Mucosa of gallbladder (tissue), 1 donor: Measurements from ENCODE around the gene ARNT2. TPM values are rescaled to one million over a fixed set of nuclear protein-coding genes. Genes with fewer than 3 reads are reported as not detected.

Source experiments
- DNase-seq: peaks from one replicate; pipeline ENCODE4 v3.0.0-alpha.2; 2020; ENCODE audit warnings: low spot score
- total RNA-seq: library from RNA; stranded (reverse); gene quantifications from one replicate; pipeline ENCODE4 v1.2.1, GENCODE V29; 2021
- donor health status: DM: no; HTN: no; CAD: no.

The ARNT2 gene
- total RNA-seq, 1 donor from 2014 or later: 6.6 TPM

GRCh38 chr15:80594091-80594889 is 190.1 kb downstream of the ARNT2 start:
- no peak for DNase-seq

GRCh38 chr15:80595396-80595795 is 191.2 kb downstream of the ARNT2 start:
- DNase-seq: no peak

GRCh38 chr15:80596521-80596976 is 192.4 kb downstream of the ARNT2 start:
- DNase-seq: peak; percentile 62

GRCh38 chr15:80597076-80597475 is 192.9 kb downstream of the ARNT2 start:
- no peak for DNase-seq

- DNase-seq: no peak
Observed at GRCh38 chr15:80599359-80599758, 195.2 kb downstream of the ARNT2 start.

GRCh38 chr15:80600626-80601025 is 196.4 kb downstream of the ARNT2 start:
- DNase-seq: no peak

- DNase-seq: no peak
Observed at GRCh38 chr15:80601256-80601655, 197.1 kb downstream of the ARNT2 start.

- no peak for DNase-seq
Observed at GRCh38 chr15:80604583-80605575, 200.7 kb downstream of the ARNT2 start.

- DNase-seq: no peak
Observed at GRCh38 chr15:80605591-80606150, 201.5 kb downstream of the ARNT2 start.

GRCh38 chr15:80606511-80607071 is 202.4 kb downstream of the ARNT2 start:
- DNase-seq: no peak

GRCh38 chr15:80607287-80607980 is 203.3 kb downstream of the ARNT2 start:
- DNase-seq: no peak

GRCh38 chr15:80608688-80609087 is 204.5 kb downstream of the ARNT2 start:
- DNase-seq: no peak

- no peak for DNase-seq
Observed at GRCh38 chr15:80609091-80609490, 204.9 kb downstream of the ARNT2 start.

- no peak for DNase-seq
Observed at GRCh38 chr15:80609512-80609946, 205.3 kb downstream of the ARNT2 start.

GRCh38 chr15:80611543-80612080 is 207.4 kb downstream of the ARNT2 start:
- DNase-seq: no peak

- no peak for DNase-seq
Observed at GRCh38 chr15:80612118-80612823, 208.1 kb downstream of the ARNT2 start.

GRCh38 chr15:80613762-80614365 is 209.7 kb downstream of the ARNT2 start:
- DNase-seq: no peak

- no peak for DNase-seq
Observed at GRCh38 chr15:80614711-80615360, 210.7 kb downstream of the ARNT2 start.

GRCh38 chr15:80615361-80615736 is 211.2 kb downstream of the ARNT2 start:
- DNase-seq: no peak
